ENCODE measurements around the gene GRAMD1C.
"Not testable (repeated sequence)": the region's sequence is repeated elsewhere in the genome, so short reads cannot be mapped to it uniquely, and the experiment has no call there.

DNA sequence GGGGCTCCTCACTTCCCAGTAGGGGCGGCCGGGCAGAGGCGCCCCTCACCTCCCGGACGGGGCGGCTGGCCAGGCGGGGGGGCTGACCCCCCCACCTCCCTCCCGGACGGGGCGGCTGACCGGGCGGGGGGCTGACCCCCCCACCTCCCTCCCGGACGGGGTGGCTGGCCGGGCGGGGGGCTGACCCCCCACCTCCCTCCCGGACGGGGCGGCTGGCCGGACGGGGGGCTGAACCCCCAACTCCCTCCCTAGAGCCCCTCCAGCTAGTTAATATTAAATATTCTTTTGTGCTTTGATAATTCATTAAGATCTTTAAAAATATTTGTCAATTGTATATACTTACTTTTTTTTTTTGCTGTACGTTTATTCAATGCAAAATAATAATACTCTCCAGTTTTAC lies 11.3 kb downstream of the GRAMD1C start:
- TF ChIP-seq, protein P1, sequence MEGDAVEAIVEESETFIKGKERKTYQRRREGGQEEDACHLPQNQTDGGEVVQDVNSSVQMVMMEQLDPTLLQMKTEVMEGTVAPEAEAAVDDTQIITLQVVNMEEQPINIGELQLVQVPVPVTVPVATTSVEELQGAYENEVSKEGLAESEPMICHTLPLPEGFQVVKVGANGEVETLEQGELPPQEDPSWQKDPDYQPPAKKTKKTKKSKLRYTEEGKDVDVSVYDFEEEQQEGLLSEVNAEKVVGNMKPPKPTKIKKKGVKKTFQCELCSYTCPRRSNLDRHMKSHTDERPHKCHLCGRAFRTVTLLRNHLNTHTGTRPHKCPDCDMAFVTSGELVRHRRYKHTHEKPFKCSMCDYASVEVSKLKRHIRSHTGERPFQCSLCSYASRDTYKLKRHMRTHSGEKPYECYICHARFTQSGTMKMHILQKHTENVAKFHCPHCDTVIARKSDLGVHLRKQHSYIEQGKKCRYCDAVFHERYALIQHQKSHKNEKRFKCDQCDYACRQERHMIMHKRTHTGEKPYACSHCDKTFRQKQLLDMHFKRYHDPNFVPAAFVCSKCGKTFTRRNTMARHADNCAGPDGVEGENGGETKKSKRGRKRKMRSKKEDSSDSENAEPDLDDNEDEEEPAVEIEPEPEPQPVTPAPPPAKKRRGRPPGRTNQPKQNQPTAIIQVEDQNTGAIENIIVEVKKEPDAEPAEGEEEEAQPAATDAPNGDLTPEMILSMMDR (IDR thresholded peaks at IDR 0.05): not testable (repeated sequence)
- TF ChIP-seq POLR2A (IDR thresholded peaks at IDR 0.05): not testable (repeated sequence)
